ENCODE results near the gene P3H1.

- no peak for TF ChIP-seq CTCF (IDR thresholded peaks at IDR 0.05)
- no peak for TF ChIP-seq POLR2A (IDR thresholded peaks at IDR 0.05)
- no peak for TF ChIP-seq EP300 (IDR thresholded peaks at IDR 0.05)
Measured at GRCh38 chr1:42720868-42721267, 46.0 kb downstream of the P3H1 start.

Data from ovary (tissue), 3 donors.